Body of pancreas (tissue), 4 donors: ENCODE results near the gene RAB1B. TPM values are rescaled to one million over a fixed set of nuclear protein-coding genes. Genes with fewer than 3 reads are reported as not detected.

Experiments used
- ATAC-seq: fragments of 150-250 bp; one replicate; pipeline ENCODE4 v1.9.1; 2016
- DNase-seq, 4 donors: peaks; one replicate each; pipeline ENCODE4 v3.0.0-alpha.2; 2019
- H3K27ac ChIP-seq, 4 donors: fragments of 200-600 bp; sonication (generic); 1 replicate in 3 of 4; 2 replicates in 1 of 4; pipeline versions ENCODE4 v1.5.1 to v1.6.1; 2016 to 2019; ENCODE audit warnings: mild to moderate bottlenecking in 1 of 4, mixed read lengths in 1 of 4, moderate library complexity in 1 of 4
- H3K27me3 ChIP-seq, 2 donors: fragments of 200-600 bp; sonication (generic); one replicate each; pipeline ENCODE4 v1.6.0; 2016; ENCODE audit warnings: mild to moderate bottlenecking in 1 of 2
- H3K36me3 ChIP-seq, 2 donors: fragments of 200-600 bp; sonication (generic); replicated peaks in 1 of 2; 2 replicates each; pipeline ENCODE4 v1.5.1; 2016; ENCODE audit warnings: low read depth in 2 of 2; ENCODE audit not compliant: insufficient read depth in 1 of 2
- H3K4me1 ChIP-seq: fragments of 200-600 bp; sonication (generic); one replicate; pipeline ENCODE4 v1.6.0; 2016
- H3K4me3 ChIP-seq, 2 donors: fragments of 200-600 bp; sonication (generic); 1 replicate in 1 of 2; 2 replicates in 1 of 2; pipeline ENCODE4 v1.5.1; 2016 to 2019
- H3K9me3 ChIP-seq, 3 donors: fragments of 200-600 bp; sonication (generic); 1 replicate in 2 of 3; 2 replicates in 1 of 3; pipeline ENCODE4 v1.5.1; 2016
- CTCF ChIP-seq, 7 experiments: fragments of 450-650 bp in 4 of 7; fragments of 200-600 bp in 3 of 7; sonication (generic) in 3 of 7; IDR thresholded peaks; one replicate each; pipeline ENCODE4 v1.5.1; 2016 to 2019; ENCODE audit warnings: antibody characterized with exemption in 7 of 7
- POLR2A ChIP-seq, 3 donors: fragments of 450-650 bp; IDR thresholded peaks; one replicate each; pipeline ENCODE4 v1.6.1; 2016; ENCODE audit warnings: antibody characterized with exemption in 3 of 3, mild to moderate bottlenecking in 2 of 3
- WGBS, 2 donors: methylation state at CpG; one replicate each; pipeline ENCODE4 v1.1.5; 2017; 5-methylcytosine and 5-hydroxymethylcytosine counted together
- intact Hi-C: fragments of 100-400 bp; cut with DNase I; formaldehyde crosslinking; loops from one replicate; pipeline ENCODE4 v1.15.1; 2023
- total RNA-seq, 2 donors: library from RNA; depleted of rRNA; stranded (reverse); fragments of >200 nt; gene quantifications; one replicate each; pipeline ENCODE4 v1.1.0, GENCODE V29; 2016

Gene RAB1B
- total RNA-seq, 2 donors from 2014 or later, result 67.7 to 74.5 TPM

- Histone ChIP-seq H3K9me3 (no peaks in the 10 kb centered on the region), H3K36me3 (peaks cover 0 to 26% of the 10 kb centered on the region in 2 donors), H3K27ac (no peak overlapping the region), H3K4me3 (no peak overlapping the region), H3K27me3 (no peaks in the 10 kb centered on the region), H3K4me1 (no peaks in the 10 kb centered on the region)
- DNase-seq (no peak), ATAC-seq (no peak)
- intact Hi-C loops, result no loop called here
- TF ChIP-seq POLR2A (IDR thresholded peaks at IDR 0.05) (no peak), CTCF (IDR thresholded peaks at IDR 0.05) (no peak)
- WGBS, 2 donors, result 85 to 94% methylated on average over 4 to 6 of the region's 6 CpGs
Observed at GRCh38 chr11:66237867-66238266, 30.6 kb upstream of the RAB1B start.

GRCh38 chr11:66238786-66239413 is 29.5 kb upstream of the RAB1B start:
- H3K4me1 ChIP-seq, result no peaks in the 10 kb centered on the region
- peaks cover 0 to 21% of the 10 kb centered on the region in 2 donors for H3K36me3 ChIP-seq
- intact Hi-C loops, result no loop called here
- TF ChIP-seq POLR2A (IDR thresholded peaks at IDR 0.05) (no peak), CTCF (IDR thresholded peaks at IDR 0.05) (no peak)
- no peak for ATAC-seq
- no peaks in the 10 kb centered on the region for H3K9me3 ChIP-seq
- H3K4me3 ChIP-seq, result no peak overlapping the region
- DNase-seq, result no peak
- 91 to 95% methylated on average over 11 to 17 of the region's 17 CpGs for WGBS, 2 donors
- H3K27ac ChIP-seq, result no peak overlapping the region
- H3K27me3 ChIP-seq, result no peaks in the 10 kb centered on the region

- Histone ChIP-seq H3K27ac (no peak overlapping the region), H3K9me3 (no peaks in the 10 kb centered on the region), H3K4me1 (no peaks in the 10 kb centered on the region), H3K36me3 (peaks cover 0 to 14% of the 10 kb centered on the region in 2 donors), H3K4me3 (no peak overlapping the region), H3K27me3 (no peaks in the 10 kb centered on the region)
- intact Hi-C loops, result no loop called here
- DNase-seq, result no peak
- no peak for TF ChIP-seq POLR2A (IDR thresholded peaks at IDR 0.05)
- no peak for TF ChIP-seq CTCF (IDR thresholded peaks at IDR 0.05)
- ATAC-seq, result no peak
- WGBS, 2 donors, result 74 to 76% methylated on average over 3 of the region's 3 CpGs
Observed at GRCh38 chr11:66239511-66239910, 28.9 kb upstream of the RAB1B start.

- no peak overlapping the region for H3K27ac ChIP-seq
- intact Hi-C loops, result no loop called here
- TF ChIP-seq CTCF (IDR thresholded peaks at IDR 0.05), result no peak
- no peak for TF ChIP-seq POLR2A (IDR thresholded peaks at IDR 0.05)
- no peak overlapping the region for H3K4me3 ChIP-seq
- no peaks in the 10 kb centered on the region for H3K9me3 ChIP-seq
- peaks cover 0 to 14% of the 10 kb centered on the region in 2 donors for H3K36me3 ChIP-seq
- no peak for ATAC-seq
- H3K4me1 ChIP-seq, result no peaks in the 10 kb centered on the region
- DNase-seq, result no peak
- H3K27me3 ChIP-seq, result no peaks in the 10 kb centered on the region
- 87 to 89% methylated on average over 23 to 25 of the region's 25 CpGs for WGBS, 2 donors
Observed at GRCh38 chr11:66239998-66240780, 28.2 kb upstream of the RAB1B start.
